HG03442 (cell line): ENCODE results near the gene GIGYF2.

Experiments used
- ATAC-seq: cut with Tn5 transposase; IDR thresholded peaks from one replicate; pipeline ENCODE4 v1.9.1; 2021; ENCODE audit warnings: mild to moderate bottlenecking, moderate library complexity; ENCODE audit not compliant: unreplicated experiment

Gene GIGYF2

GRCh38 chr2:232876978-232877441 lies 179.9 kb downstream of the GIGYF2 start:
- ATAC-seq, result no peak

GRCh38 chr2:232877940-232878511 lies 180.9 kb downstream of the GIGYF2 start:
- ATAC-seq, result no peak

- ATAC-seq, result no peak
These were observed 181.9 kb downstream of the GIGYF2 start for GRCh38 chr2:232878855-232879617.

GRCh38 chr2:232879618-232880494 lies 182.7 kb downstream of the GIGYF2 start:
- ATAC-seq, result no peak

- ATAC-seq, result no peak
These were observed 183.7 kb downstream of the GIGYF2 start for GRCh38 chr2:232880764-232881351.

DNA sequence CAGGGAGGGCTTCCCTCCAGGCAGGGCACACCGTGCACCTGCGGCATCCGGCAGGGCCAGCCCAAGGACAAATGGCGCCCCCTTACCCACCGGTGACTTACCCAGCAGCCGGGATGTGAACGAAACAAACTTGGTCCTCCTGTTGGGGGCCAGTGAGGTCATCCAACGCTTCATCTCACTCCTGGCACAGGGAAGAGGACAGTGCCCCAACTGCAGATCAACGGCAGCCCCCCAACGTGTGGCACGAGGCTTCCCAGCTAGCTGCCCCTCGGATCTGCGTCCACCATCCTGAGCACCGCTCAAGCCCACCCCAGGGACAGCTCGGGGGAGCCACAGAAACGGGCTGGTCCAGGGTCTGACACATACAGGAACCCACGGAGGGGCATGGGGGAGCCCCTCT lies 185.0 kb downstream of the GIGYF2 start:
- no peak for ATAC-seq

DNA sequence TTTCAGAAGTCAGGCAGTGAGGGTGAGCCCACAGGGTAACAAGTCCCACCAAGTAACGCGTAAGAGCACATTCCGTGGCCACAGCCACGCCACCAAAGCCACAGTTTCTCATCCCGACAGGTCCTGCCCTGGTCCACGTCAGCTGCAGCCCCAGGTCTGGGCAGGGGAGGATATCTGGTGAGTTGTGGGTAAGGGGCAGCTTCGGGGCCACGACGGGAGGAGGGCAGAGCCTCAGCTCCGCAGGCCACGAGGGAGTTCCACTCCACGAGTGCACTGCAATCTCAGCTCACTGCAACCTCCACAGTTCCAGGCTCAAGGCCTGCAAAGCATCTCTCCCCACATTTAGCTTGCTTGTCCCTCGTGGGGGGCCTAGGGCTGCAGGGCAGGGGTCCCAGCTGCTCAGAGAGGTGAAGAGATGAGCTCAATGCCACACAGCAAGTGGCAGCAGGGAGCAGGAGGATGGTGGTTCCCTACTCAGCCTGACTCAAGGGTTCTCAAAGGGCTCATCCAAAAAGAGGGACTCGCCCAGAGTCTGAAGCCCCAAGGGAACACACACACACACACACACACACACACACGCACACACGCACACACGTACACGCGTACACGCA lies 185.5 kb downstream of the GIGYF2 start:
- no peak for ATAC-seq

GRCh38 chr2:232883116-232883721 lies 186.1 kb downstream of the GIGYF2 start:
- ATAC-seq, result no peak

- no peak for ATAC-seq
These were observed 186.9 kb downstream of the GIGYF2 start for GRCh38 chr2:232884001-232884421.

- ATAC-seq, result no peak
These were observed 187.6 kb downstream of the GIGYF2 start for GRCh38 chr2:232884549-232885263.

DNA sequence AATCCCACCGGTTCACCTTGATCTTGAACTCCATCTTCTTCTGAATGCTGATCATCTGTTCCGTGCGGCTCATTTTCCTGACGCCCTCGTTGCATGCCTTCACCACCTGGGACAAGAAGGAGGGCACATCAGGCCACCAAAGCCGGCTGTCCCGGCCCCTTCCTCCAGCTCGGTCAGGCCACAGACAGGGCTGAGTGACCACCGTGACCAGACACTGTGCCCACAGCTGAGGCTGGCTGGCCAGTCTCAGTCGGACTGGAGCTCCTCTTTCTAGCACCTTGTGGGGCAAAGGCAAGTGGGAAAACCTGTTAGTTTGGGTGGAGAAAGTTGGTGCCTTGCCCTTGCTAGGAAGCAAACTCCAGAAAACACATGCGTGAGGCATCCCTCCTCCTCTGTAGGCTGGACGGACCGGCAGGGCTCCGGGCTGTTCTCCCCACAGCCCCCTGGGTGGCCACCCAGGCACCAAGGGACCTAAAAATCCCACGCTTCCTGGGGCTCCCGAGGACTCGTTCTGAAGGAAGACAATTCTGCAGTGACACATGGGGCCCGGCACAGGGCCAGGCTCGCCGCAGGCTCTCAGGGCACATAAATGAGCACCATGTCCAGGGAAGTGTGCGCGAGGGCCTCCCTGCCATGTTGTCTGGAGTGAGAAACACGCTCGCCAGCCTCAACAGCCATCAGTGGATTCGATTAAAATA lies 188.3 kb downstream of the GIGYF2 start:
- ATAC-seq, result no peak

DNA sequence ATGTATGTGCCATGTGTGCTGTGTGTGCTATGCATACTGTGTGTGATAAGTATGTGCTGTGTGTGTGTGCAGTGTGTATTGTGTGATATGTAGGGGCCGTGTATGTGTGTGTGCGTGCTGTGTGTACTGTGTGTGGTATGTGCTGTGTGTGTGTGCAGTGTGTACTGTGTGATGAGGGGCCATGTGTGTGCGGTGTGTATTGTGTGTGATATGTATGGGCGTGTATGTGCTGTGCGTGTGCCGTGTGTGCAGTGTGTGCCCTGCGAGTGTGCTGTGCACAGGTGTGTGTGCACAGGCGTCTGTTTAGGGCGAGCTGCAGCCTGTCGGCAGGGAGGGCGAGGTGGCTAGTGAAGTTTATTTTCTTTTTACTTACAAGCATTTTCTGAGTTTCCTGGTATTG lies 189.0 kb downstream of the GIGYF2 start:
- no peak for ATAC-seq

DNA sequence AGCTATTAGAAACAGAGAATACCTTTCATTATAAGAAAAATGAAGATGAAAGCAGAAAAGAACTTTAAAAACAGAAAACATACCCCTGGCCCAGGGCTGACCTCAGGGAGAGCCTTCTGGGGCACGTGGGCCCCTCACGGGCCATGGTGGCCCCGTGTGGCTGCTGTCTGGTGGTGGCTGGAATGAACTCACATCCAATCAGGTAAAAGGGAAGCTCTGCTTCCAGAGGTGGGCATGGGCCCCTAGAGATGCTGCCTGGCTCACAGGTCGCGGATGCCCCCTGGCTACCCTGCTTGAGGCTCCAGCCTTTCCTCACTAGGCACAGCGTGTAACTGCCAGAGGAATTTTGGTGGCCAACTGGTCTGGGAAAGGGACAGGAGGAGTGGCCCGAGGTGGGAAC lies 189.5 kb downstream of the GIGYF2 start:
- ATAC-seq, result no peak

GRCh38 chr2:232887171-232887850 lies 190.2 kb downstream of the GIGYF2 start:
- ATAC-seq, result no peak

- no peak for ATAC-seq
These were observed 191.1 kb downstream of the GIGYF2 start for GRCh38 chr2:232888099-232888836.

DNA sequence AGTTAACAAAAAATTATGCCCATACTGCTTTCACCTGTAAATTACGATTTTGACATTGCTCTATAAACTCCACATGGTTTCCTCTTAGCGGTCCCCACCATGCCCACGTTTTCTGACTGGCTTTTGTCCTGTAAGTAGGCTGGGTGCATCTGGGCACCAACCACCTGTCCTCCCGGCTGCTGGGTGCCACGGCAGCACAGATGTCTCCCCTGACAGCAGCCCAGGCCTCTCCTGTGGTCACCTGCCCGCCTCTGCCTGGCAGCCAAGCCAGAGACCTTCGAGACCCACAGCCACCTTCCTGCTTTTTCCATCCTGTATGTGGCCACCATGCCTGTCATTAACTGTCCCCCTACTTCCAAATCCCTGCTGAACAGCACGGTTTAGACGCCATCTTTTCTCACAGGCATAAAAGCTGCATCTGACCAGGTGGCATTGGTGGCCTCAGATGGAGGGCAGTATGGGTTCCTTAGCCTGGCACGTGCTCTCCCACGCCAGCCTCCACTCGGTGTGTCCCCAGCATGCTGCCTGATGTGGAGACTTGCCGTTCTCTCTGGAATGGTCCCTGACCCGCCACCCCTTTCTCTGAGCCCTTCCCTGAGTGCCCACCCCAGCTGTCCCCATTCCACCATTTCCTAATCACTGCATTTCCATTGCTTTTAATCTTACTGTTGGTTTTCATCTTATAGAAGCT lies 191.9 kb downstream of the GIGYF2 start:
- ATAC-seq, result no peak

- ATAC-seq, result no peak
These were observed 192.8 kb downstream of the GIGYF2 start for GRCh38 chr2:232889876-232890401.
